ENCODE measurements around the gene FBXL7.

FBXL7 gene

GRCh38 chr5:15768936-15769335 is 269.0 kb downstream of the FBXL7 start:
- no peak for DNase-seq (ENCODE audit: low read depth in 2 of 2)

- no peak for DNase-seq (ENCODE audit: low read depth in 2 of 2)
Measured at GRCh38 chr5:15772131-15772530, 272.2 kb downstream of the FBXL7 start.

- no peak for DNase-seq (ENCODE audit: low read depth in 2 of 2)
Measured at GRCh38 chr5:15774632-15775031, 274.7 kb downstream of the FBXL7 start.

GRCh38 chr5:15776346-15776745 is 276.4 kb downstream of the FBXL7 start:
- DNase-seq (ENCODE audit: low read depth in 2 of 2): no peak

- DNase-seq (ENCODE audit: low read depth in 2 of 2): no peak
Measured at GRCh38 chr5:15783734-15784133, 283.8 kb downstream of the FBXL7 start.

- DNase-seq (ENCODE audit: low read depth in 2 of 2): no peak
Measured at GRCh38 chr5:15785531-15785981, 285.6 kb downstream of the FBXL7 start.

- DNase-seq (ENCODE audit: low read depth in 2 of 2): no peak
Measured at GRCh38 chr5:15786326-15786725, 286.3 kb downstream of the FBXL7 start.

GRCh38 chr5:15786884-15787283 is 286.9 kb downstream of the FBXL7 start:
- DNase-seq (ENCODE audit: low read depth in 2 of 2): no peak

GRCh38 chr5:15787681-15788080 is 287.7 kb downstream of the FBXL7 start:
- DNase-seq (ENCODE audit: low read depth in 2 of 2): no peak

GRCh38 chr5:15789642-15790041 is 289.7 kb downstream of the FBXL7 start:
- DNase-seq (ENCODE audit: low read depth in 2 of 2): no peak

GRCh38 chr5:15790446-15791018 is 290.6 kb downstream of the FBXL7 start:
- no peak for DNase-seq (ENCODE audit: low read depth in 2 of 2)

- no peak for DNase-seq (ENCODE audit: low read depth in 2 of 2)
Measured at GRCh38 chr5:15791274-15791673, 291.3 kb downstream of the FBXL7 start.

- DNase-seq (ENCODE audit: low read depth in 2 of 2): no peak
Measured at GRCh38 chr5:15791859-15792258, 291.9 kb downstream of the FBXL7 start.

- no peak for DNase-seq (ENCODE audit: low read depth in 2 of 2)
Measured at GRCh38 chr5:15794052-15794985, 294.3 kb downstream of the FBXL7 start.

- no peak for DNase-seq (ENCODE audit: low read depth in 2 of 2)
Measured at GRCh38 chr5:15796096-15796495, 296.1 kb downstream of the FBXL7 start.

- no peak for DNase-seq (ENCODE audit: low read depth in 2 of 2)
Measured at GRCh38 chr5:15796557-15796956, 296.6 kb downstream of the FBXL7 start.

- no peak for DNase-seq (ENCODE audit: low read depth in 2 of 2)
Measured at GRCh38 chr5:15797116-15797515, 297.1 kb downstream of the FBXL7 start.

GRCh38 chr5:15798006-15798405 is 298.0 kb downstream of the FBXL7 start:
- DNase-seq (ENCODE audit: low read depth in 2 of 2): no peak

GRCh38 chr5:15799014-15799413 is 299.0 kb downstream of the FBXL7 start:
- DNase-seq (ENCODE audit: low read depth in 2 of 2): no peak

GRCh38 chr5:15799612-15800011 is 299.6 kb downstream of the FBXL7 start:
- no peak for DNase-seq (ENCODE audit: low read depth in 2 of 2)

- DNase-seq (ENCODE audit: low read depth in 2 of 2): no peak
Measured at GRCh38 chr5:15803280-15803679, 303.3 kb downstream of the FBXL7 start.

- DNase-seq (ENCODE audit: low read depth in 2 of 2): no peak
Measured at GRCh38 chr5:15806613-15807012, 306.6 kb downstream of the FBXL7 start.

- no peak for DNase-seq (ENCODE audit: low read depth in 2 of 2)
Measured at GRCh38 chr5:15807248-15807647, 307.3 kb downstream of the FBXL7 start.

All from stimulated activated CD8-positive, alpha-beta memory T cell treated with anti-CD3 and anti-CD28 coated beads, Interleukin-15, amount 100 ng/mL, for 48 hours (primary cell).